NCI-H69 (cell line): ENCODE results near the gene KCNN1.
"Not testable (repeated sequence)": the region's sequence is repeated elsewhere in the genome, so short reads cannot be mapped to it uniquely, and the experiment has no call there.

ENCODE experiments used
- DNase-seq: peaks from one replicate; lab custom pipeline; 2025; lab: John Stamatoyannopoulos, UW

KCNN1 gene

DNA sequence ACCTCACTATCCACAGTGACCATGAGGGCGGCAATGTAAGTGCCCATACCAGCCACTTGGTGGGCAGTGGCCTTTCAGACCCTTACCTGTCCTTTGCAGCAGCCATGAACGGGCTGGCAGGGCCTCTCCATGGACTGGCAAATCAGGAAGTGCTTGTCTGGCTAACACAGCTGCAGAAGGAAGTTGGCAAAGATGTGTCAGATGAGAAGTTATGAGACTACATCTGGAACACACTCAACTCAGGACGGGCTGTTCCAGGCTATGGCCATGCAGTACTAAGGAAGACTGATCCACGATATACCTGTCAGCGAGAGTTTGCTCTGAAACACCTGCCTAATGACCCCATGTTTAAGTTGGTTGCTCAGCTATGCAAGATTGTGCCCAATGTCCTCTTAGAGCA lies 64.5 kb downstream of the KCNN1 start:
- DNase-seq = not testable (repeated sequence)

DNA sequence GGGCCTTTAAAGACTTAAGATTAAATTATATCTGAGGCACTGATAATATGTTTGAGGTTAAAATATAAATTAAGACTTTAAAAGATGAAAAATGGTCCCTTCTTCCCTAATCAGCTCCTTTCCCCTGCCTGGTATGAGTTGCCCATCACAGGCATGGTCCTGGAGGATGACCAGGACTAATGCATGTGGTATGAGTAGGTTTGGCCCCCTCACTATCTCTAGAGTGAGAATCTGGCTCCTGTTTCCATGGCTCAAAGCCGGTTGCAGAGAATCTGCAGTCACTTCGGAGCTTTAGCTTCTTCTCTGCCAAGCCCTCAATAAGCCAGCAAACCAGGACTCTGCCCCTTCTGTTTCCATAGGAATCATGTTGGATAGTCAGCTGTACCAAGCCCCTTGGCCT lies 65.2 kb downstream of the KCNN1 start:
- not testable (repeated sequence) for DNase-seq

DNA sequence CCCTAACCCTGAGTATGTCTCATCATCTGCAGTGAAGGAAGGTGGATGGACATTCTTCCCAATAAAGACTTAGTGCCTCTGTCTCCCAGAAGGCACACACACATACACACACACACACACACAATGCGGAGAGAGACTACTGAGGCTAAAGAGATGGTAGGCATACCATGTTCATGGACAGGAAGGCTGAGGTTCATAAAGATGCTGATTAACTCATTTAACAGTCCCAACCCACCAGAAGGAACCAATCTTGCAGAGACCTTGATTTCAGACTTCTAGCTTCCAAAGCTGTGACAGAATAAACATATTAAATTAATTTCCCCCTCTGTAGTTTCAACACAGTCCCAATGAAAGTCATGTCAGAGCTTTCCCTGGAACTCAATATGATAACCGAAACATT lies 74.1 kb downstream of the KCNN1 start:
- no peak for DNase-seq

DNA sequence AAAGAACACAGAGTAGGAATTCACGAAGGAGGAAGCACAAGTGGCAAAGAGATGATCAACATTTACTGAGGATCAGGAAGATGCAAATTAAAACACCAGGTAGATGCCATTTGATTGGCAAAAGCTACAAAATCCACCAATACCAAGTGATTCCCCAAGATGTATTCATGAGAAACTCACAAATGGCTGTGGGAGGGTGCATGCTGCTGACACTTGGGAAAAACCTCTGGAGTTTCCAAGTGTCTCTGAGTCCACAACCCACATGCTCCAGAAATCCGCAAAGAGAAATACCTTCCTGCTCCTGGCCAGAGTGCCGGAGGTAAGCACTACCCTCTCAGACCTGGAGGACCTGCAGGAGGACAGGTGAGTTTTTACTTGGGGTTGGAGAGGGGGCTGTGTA lies 76.8 kb downstream of the KCNN1 start:
- no peak for DNase-seq

DNA sequence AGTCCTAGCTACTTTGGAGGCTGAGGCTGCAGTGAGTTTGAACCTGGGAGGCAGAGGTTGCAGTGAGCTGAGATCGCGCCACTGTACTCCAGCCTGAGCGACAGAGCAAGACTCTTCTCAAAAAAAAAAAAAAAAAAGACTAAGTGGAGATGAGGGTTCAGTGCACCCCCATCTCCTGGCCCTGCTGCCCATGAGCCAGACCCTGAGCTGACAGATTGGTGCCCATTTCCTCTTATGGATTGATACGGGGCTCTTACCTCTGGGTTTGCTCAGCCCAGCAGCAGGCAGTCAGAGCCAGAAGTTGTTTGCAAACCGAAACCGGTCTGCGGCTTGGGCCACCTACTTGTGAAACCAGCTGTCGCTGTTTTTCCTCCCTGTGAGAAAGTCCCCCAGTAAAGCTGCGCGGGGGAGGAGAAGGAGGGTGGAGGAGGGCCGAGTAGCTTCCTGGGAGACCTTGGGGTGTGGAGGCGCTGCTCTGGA lies 78.0 kb downstream of the KCNN1 start:
- DNase-seq = peak; percentile 97

DNA sequence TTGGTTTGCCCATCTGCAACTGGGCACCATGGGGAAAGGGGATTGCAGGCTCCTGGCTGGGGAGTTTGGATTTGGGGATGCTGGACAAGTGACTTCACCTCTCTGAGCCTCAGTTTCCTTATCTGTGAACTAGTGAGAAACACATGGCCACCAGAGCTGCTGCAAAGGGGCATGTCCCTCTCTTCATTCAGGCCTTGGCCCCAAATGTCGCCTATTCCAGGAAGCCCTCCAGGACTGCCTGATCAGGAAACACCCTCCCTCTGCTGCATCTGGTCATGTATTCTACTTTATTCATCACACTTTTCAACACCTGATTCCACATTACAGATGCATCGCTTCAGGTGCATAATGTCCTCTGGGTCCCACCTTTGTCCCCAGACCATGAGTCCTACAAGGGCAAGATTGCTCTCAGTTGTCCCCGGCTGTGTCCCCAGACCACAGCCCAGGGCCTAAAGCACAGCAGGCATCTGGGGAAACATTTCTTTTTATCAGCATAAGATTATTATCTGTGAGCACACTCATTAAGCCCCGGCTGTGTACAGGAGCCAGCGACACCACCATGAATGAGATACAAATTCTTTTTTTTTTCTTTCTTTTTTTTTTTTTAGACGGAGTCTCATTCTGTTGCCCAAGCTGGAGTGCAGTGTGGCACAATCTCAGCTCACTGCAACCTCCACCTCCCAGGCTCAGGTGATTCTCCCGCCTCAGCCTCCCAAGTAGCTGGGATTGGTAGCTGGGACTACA lies 78.6 kb downstream of the KCNN1 start:
- DNase-seq = peak; percentile 64

DNA sequence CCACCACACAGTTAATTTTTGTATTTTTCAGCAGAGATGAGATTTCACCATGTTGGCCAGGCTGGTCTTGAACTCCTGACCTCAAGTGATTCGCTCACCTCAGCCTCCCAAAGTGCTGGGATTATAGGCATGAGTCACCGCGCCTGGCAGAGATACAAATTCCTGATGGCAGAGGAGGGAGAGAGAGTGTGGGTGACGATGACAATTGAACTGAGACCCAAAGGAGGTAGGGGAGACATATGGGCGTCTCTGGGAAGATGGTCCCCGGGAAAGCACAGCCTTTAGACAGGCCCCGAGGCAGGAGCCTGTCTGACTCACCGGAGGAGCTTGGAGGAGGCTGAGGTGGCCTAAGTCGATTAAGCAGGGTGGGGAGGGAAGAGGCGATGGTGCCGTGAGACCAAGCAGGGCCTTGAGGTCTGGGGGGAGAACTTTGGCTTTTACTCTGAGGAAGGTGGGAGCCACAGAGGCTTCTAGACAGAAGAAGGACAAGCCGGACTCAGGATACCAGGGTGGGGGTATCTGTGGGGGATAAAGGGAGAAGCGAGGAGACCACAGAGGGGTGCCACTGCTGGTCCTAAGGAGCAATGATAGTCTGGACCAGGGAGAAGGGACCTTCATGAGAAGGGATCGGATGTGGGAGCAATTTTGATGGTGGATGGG lies 79.3 kb downstream of the KCNN1 start:
- peak; percentile 65 for DNase-seq

DNA sequence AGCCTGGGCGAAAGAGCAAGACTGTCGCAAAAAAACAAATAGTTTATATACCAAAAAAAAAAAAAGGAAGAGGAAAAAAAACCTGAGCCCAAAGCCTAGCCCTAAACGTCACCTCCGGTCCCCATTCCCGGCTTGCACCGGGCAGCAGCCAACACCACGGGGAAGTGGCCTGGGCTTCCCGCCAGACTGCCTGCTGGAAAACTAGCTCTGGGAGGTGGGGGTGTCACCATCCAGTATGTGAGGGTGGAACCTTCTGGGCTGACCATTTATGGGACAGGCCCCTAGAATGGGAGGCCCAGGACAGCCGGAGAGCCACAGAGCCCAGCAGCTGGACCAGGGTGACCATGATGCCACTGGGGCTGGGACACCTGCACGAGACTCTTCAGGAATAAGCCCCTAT lies 82.5 kb downstream of the KCNN1 start:
- peak; percentile 50 for DNase-seq
